ENCODE data around the gene RIIAD1. TPM values are rescaled to one million over a fixed set of nuclear protein-coding genes. Genes with fewer than 3 reads are reported as not detected.

Gene RIIAD1
- total RNA-seq, 4 donors from 2014 or later, result 1.7 TPM; not detected in 3

GRCh38 chr1:151776665-151777062 is 55.3 kb downstream of the RIIAD1 start:
- no peak overlapping the region for H3K27ac ChIP-seq (replicated peaks in 1 of 4)
- DNase-seq (ENCODE audit: extremely low spot score), result no peak
- peaks cover 4 to 96% (median 47%) of the 10 kb centered on the region in 4 donors for H3K36me3 ChIP-seq
- no peak overlapping the region for H3K4me3 ChIP-seq
- intact Hi-C loops (cut with DNase I), result no loop called here
- H3K27me3 ChIP-seq, result no peaks in the 10 kb centered on the region
- TF ChIP-seq EP300 (IDR thresholded peaks at IDR 0.05) (no peak), POLR2AphosphoS5 (IDR thresholded peaks at IDR 0.05) (no peak), CTCF (IDR thresholded peaks at IDR 0.05) (no peak), POLR2A (IDR thresholded peaks at IDR 0.05; ENCODE audit: low read depth) (no peak)
- H3K9me3 ChIP-seq, result no peaks in the 10 kb centered on the region
- no peaks in the 10 kb centered on the region for H3K4me1 ChIP-seq
- WGBS, result 94% methylated on average over 3 of the region's 3 CpGs

- Histone ChIP-seq H3K4me3 (no peak overlapping the region), H3K27me3 (no peaks in the 10 kb centered on the region), H3K27ac (replicated peaks in 1 of 4) (no peak overlapping the region), H3K9me3 (no peaks in the 10 kb centered on the region), H3K36me3 (peaks cover 8 to 98% (median 49%) of the 10 kb centered on the region in 4 donors), H3K4me1 (no peaks in the 10 kb centered on the region)
- DNase-seq (ENCODE audit: extremely low spot score), result no peak
- no peak for TF ChIP-seq EP300 (IDR thresholded peaks at IDR 0.05)
- no peak for TF ChIP-seq CTCF (IDR thresholded peaks at IDR 0.05)
- intact Hi-C loops (cut with DNase I), result no loop called here
- 94% methylated on average over 4 of the region's 4 CpGs for WGBS
These were observed 56.0 kb downstream of the RIIAD1 start for GRCh38 chr1:151777317-151777716.

Small RNA genes lying within 50 kb of the gene (small RNA-seq; reads per million reads assigned to genes)
- gene RNU6-662P, result 0 reads per million in 3 donors

Other genes starting within 250 kb of the RIIAD1 start
- 1 to 10 TPM in 2 of 4 donors, under 1 TPM in 2; 0.42 to 3.1 (median 0.94) TPM for gene CGN, start 210.1 kb upstream of the RIIAD1 start, total RNA-seq
- 10 to 100 TPM; 10.4 to 24.2 (median 15.9) TPM for gene TUFT1, start 181.2 kb upstream of the RIIAD1 start, total RNA-seq
- gene SNX27, start 109.5 kb upstream of the RIIAD1 start, total RNA-seq, result 10 to 100 TPM; 39.4 to 55.4 (median 49.6) TPM
- 1 to 10 TPM in 1 of 4 donors, under 1 TPM in 3; 0.23 to 1.0 (median 0.58) TPM for gene CELF3, start 4.7 kb upstream of the RIIAD1 start, total RNA-seq
- 10 to 100 TPM; 49.8 to 57.0 (median 56.5) TPM for gene MRPL9, start 42.0 kb downstream of the RIIAD1 start, total RNA-seq
- gene TDRKH, start 69.0 kb downstream of the RIIAD1 start, total RNA-seq, result 1 to 10 TPM; 4.0 to 8.7 (median 6.1) TPM
- not detected for gene LINGO4, start 83.9 kb downstream of the RIIAD1 start, total RNA-seq
- under 1 TPM in 2 of 4 donors, not detected in 2; 0.11 to 0.17 TPM for gene RORC, start 110.3 kb downstream of the RIIAD1 start, total RNA-seq
- not detected for gene C2CD4D, start 118.3 kb downstream of the RIIAD1 start, total RNA-seq
- gene THEM5, start 132.2 kb downstream of the RIIAD1 start, total RNA-seq, result not detected
- gene THEM4, start 188.0 kb downstream of the RIIAD1 start, total RNA-seq, result 10 to 100 TPM; 13.2 to 15.7 (median 14.3) TPM